ENCODE results near the gene AZU1.

The AZU1 gene

DNA sequence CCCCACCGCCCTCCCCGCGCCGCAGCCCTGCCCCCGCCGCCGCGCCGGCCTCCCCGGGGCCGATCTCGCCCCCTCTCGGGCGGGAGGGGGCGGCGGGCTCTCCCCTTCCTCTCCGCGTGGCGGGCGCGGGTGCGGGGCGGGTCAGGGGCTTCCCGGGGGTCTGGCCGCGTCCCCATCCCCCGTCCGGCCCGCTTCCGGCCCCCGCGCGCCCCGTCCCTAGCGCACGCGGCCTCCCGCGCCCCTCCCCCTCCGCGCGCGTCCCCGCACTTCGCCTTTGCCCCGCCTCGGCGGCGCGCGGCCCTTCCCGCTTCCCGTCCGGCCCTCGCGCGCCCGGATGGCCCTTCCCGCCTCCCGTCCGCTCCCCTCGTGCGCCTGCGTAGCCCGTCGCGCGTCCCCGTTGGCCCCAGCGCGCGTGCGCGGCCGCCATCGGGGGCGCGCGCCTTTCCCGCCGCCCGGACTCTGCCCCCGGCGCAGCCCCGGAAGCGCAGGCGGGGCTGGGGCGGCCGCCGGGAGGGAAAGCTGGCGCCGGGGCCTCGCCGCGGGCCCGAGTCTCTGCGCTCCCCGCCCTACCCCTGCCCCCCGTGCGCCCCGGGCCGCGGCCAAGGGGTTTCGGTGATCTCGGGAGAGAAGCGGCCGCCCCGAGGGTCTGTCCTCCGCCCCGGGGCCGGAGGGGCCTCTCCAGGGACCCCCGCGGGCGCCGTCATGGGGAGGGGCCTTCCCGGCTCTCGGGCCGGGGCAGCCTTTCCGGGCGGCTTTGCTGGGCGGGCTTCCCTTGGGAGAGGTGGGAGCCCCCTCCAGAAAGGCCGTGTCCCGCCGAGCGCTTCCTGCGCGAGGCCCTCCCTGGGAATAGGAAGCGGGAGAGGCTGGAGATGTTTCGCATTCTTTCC, 29.9 kb upstream of the AZU1 start:
- peak; percentile 93 for DNase-seq

GRCh38 chr19:798415-799075, 29.1 kb upstream of the AZU1 start:
- no peak for DNase-seq

GRCh38 chr19:799076-799881, 28.4 kb upstream of the AZU1 start:
- DNase-seq = no peak

GRCh38 chr19:800360-801029, 27.1 kb upstream of the AZU1 start:
- no peak for DNase-seq

- DNase-seq = no peak
Measured at GRCh38 chr19:801030-801860, 26.4 kb upstream of the AZU1 start.

GRCh38 chr19:801861-802497, 25.7 kb upstream of the AZU1 start:
- DNase-seq = no peak

GRCh38 chr19:802498-803098, 25.0 kb upstream of the AZU1 start:
- DNase-seq = no peak

- DNase-seq = no peak
Measured at GRCh38 chr19:803099-803561, 24.5 kb upstream of the AZU1 start.

DNA sequence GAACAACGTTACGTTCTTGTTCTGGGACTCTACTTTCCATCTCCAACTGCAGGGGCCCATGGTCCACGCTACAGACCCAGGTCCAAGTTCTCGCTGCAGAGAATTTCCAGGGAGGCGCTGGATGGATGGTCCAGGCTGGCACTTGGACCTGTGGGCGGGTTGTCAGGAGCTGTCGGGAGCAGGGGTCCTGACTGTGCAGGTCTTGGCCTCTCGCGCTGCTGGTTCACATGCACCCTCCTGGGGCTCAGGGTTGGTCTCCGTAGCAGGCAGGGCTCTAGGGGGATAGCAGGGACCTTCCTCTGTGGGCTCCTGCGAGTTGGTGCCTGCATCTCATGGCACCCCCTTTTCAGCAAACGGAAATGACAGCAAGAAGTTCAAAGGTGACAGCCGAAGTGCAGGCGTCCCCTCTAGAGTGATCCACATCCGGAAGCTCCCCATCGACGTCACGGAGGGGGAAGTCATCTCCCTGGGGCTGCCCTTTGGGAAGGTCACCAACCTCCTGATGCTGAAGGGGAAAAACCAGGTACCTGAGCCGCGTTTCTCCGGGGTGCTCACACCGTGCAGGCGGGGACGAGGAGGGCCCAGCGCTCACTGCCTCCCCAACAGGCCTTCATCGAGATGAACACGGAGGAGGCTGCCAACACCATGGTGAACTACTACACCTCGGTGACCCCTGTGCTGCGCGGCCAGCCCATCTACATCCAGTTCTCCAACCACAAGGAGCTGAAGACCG, 23.8 kb upstream of the AZU1 start:
- no peak for DNase-seq

DNA sequence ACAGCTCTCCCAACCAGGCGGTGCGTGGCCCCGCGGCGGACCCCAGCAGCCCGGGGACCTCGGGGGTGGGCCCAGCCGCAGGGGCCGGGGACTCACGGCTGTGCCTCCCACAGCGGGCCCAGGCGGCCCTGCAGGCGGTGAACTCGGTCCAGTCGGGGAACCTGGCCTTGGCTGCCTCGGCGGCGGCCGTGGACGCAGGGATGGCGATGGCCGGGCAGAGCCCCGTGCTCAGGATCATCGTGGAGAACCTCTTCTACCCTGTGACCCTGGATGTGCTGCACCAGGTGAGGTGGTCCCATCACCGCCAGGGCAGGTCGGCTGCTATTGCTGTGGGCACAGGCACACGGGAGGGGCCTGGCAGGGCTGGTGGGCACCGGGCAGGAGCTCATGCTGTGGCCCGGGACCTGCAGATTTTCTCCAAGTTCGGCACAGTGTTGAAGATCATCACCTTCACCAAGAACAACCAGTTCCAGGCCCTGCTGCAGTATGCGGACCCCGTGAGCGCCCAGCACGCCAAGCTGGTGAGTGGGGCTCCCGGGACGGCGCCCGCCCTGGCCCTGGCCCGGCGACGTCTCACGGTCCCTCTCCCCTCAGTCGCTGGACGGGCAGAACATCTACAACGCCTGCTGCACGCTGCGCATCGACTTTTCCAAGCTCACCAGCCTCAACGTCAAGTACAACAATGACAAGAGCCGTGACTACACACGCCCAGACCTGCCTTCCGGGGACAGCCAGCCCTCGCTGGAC, 23.0 kb upstream of the AZU1 start:
- no peak for DNase-seq

DNA sequence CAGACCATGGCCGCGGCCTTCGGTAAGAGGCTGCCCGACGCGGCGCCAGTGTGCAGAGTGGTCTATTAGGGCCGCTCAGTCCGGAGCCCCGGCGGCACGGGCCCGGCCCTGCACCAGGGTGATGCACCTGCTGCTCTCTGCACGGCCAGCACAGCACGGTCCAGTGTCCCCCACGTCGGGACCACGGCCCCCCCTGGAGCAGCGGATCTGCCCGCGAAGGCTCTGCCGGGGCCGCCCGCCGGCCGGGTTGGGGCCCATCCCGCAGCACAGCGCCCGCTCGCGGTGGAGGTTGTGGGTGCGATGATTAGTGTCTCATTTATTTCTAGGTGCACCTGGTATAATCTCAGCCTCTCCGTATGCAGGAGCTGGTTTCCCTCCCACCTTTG, 22.5 kb upstream of the AZU1 start:
- DNase-seq = no peak

DNA sequence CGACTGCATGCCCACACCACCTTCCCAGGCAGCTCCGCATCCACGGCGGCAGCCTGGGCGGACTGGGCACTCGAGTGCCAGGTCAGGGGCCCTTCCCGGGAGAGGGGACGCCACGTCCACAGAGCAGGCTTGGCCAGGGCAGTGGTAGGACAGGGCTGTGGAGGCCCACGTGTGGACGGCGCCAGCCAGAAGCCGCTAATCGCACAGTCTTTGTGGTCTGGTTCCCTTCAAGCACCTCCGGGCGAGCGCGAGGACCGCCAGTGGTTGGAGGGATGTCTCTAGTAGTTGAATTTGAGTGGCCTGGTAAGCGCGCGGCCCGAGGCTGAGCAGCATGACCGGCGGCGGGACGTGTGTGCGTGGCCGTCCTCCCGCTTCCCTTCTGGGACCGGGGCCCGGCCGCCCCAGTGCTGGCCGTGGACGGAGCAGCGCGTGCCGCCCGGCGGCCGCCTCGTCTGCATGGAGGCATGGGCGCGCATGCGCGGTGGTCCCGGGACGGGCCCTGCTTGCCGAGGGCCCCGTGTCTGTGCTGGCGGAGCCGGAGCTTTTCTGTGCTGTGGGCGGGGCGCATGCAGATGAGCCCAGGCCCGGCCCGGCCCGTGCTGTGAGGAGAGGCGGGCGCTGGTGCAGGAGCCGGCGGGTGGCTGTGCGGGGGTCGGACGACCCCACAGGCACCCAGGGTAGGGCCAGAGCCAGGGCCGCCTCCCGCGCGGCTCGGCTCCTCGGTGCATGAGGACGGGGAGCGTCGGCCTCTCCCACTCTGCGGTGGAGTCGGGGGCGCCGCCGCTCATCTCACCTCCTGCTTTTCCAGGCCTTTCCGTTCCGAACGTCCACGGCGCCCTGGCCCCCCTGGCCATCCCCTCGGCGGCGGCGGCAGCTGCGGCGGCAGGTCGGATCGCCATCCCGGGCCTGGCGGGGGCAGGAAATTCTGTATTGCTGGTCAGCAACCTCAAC, 21.8 kb upstream of the AZU1 start:
- no peak for DNase-seq

GRCh38 chr19:806815-807421, 20.7 kb upstream of the AZU1 start:
- DNase-seq = no peak

GRCh38 chr19:807627-808422, 19.8 kb upstream of the AZU1 start:
- DNase-seq = no peak

DNA sequence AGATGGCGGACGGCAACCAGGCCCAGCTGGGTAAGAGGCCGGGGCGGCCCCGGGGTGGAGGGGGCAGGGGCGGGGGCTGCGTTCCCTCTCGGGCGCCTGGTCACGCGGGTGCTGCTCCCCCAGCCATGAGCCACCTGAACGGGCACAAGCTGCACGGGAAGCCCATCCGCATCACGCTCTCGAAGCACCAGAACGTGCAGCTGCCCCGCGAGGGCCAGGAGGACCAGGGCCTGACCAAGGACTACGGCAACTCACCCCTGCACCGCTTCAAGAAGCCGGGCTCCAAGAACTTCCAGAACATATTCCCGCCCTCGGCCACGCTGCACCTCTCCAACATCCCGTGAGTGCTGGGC, 19.2 kb upstream of the AZU1 start:
- DNase-seq = no peak

DNA sequence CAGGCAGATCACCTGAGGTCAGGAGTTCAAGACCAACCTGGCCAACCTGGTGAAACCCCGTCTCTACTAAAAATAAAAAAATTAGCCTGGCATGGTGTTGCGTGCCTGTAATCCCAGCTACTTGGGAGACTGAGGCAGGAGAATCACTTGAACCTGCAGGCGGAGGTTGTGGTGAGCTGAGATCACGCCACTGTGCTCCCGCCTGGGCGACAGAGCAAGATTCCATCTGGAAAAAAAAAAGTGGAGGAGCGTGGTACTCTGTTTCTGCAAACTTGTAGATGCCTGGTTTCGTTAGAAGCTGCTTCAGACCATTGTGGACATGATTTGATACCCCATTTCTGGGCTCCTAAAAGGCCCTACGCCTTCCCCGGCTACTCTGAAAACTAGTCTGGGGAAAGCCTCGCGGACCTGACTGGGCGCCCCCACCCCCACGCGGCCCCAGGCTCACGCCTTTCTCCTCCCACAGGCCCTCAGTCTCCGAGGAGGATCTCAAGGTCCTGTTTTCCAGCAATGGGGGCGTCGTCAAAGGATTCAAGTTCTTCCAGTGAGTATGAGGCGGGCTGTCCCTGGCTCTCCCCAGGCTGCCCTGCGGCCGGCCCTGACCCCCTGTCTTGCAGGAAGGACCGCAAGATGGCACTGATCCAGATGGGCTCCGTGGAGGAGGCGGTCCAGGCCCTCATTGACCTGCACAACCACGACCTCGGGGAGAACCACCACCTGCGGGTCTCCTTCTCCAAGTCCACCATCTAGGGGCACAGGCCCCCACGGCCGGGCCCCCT, 17.4 kb upstream of the AZU1 start:
- DNase-seq = no peak

All from activated CD4-positive, CD25-positive, alpha-beta regulatory T cell treated with anti-CD3 and anti-CD28 coated beads, Interleukin-2, amount 50 U/mL, for 72 hours (primary cell).